Cardiac fibroblast (primary cell): ENCODE measurements around the gene HMCN2.

Source experiments
- DNase-seq, 2 donors: peaks; one replicate each; pipeline versions ENCODE4 v3.0.0 to v3.0.0-alpha.2; 2010; ENCODE audit warnings: low read depth in 2 of 2
- H3K4me3 ChIP-seq, 2 donors: replicated peaks in 1 of 2; 1 replicate in 1 of 2; 2 replicates in 1 of 2; pipeline ENCODE4 v1.5.1; 2011; ENCODE audit warnings: low read depth in 2 of 2, low read length in 2 of 2, mild to moderate bottlenecking in 2 of 2, moderate library complexity in 1 of 2
- TF ChIP-seq, protein P1 (sequence below): IDR thresholded peaks from one replicate; pipeline ENCODE4 v1.5.1; 2011; ENCODE audit warnings: low read depth, mild to moderate bottlenecking, low read length, inconsistent platforms

Gene HMCN2

DNA sequence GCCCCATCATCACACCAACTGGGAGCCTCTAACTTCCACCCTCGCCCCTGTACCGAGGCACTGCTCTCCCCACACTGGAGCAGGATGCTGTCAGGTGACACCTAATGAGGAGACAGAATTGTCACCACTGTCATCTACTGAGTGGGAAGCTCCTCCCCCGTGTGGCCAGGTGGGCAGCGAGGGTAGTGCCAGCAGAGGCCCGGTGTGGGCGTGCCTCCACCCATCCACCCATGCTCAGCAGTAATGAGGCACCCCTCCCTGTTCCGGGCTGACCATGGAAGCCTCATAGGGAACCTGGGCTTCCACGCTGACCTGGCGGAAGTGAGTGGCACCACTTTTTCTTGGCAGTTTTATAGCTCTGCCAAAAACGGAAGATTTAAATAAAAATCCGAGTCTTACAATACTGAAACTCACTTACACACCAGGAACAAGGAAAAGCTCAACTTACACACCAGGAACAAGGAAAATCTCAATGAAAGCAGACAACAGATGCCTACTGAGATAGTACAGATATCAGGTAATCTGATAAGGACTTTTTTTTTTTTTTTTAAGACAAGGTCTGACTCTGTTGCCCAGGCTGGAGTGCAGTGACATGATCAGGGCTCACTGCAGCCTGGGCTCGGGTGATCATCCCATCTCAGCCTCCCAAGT, 148.6 kb downstream of the HMCN2 start:
- no peak overlapping the region for H3K4me3 ChIP-seq
- no peak for DNase-seq
- TF ChIP-seq, protein P1, sequence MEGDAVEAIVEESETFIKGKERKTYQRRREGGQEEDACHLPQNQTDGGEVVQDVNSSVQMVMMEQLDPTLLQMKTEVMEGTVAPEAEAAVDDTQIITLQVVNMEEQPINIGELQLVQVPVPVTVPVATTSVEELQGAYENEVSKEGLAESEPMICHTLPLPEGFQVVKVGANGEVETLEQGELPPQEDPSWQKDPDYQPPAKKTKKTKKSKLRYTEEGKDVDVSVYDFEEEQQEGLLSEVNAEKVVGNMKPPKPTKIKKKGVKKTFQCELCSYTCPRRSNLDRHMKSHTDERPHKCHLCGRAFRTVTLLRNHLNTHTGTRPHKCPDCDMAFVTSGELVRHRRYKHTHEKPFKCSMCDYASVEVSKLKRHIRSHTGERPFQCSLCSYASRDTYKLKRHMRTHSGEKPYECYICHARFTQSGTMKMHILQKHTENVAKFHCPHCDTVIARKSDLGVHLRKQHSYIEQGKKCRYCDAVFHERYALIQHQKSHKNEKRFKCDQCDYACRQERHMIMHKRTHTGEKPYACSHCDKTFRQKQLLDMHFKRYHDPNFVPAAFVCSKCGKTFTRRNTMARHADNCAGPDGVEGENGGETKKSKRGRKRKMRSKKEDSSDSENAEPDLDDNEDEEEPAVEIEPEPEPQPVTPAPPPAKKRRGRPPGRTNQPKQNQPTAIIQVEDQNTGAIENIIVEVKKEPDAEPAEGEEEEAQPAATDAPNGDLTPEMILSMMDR = no peak

DNA sequence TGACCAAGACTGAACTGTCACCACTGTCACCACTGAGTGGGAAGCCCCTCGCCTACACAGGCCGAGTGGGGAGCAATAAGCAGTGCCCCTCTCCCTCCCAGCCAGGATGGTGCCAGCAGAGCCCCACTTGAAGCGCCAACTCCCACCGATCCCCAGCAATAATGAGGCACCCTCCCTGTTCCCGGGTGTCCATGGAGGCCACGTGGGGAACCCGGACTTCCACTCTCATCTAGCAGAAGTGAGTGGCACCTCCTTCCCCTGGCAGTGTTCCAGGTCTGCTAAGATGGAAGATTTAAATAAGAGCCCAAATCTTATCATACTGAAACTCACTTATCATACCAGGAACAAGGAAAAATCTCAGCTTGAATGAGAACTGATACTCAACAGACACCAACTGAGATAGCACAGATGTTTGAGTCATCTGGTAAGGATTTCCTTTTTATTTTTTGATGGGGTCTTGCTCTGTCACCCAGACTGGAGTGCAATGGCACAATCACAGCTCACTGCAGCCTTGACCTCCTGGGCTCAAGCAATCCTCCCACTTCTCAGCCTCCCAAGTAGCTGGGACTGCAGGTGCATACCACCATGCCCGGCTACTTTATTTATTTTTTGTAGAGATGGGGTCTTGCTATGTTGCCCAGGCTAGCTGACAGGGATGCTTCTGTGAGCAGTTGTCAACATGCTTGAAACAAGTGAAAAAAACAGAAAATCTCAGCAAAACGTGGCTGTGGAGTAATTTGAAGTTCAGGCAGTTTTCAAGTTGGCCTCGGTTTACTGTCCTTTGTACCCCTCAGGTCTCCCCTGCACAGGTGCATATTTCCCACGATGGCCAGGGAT, 149.6 kb downstream of the HMCN2 start:
- H3K4me3 ChIP-seq = no peak overlapping the region
- TF ChIP-seq, protein P1 = no peak
- DNase-seq = no peak

DNA sequence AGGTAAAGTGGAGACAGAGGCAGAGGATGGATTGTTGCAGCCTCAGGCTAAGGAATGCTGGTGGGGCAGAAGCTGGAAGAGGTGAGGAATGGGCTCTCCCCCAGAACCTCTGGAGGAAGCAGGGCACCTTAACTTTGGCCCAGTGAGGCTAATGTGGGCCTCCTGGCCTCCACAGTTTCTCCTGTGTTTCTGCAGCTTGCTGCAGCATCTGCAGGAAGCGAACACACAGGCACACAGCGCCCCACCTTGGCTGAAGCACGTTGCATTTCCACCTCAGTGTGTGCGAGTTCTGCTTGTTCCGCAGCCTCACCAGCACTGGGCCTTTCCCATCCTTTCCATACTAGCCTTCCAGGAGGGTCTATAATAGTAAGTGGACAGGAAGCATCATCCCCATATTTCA, 152.0 kb downstream of the HMCN2 start:
- no peak overlapping the region for H3K4me3 ChIP-seq
- no peak for DNase-seq
- TF ChIP-seq, protein P1 = no peak

DNA sequence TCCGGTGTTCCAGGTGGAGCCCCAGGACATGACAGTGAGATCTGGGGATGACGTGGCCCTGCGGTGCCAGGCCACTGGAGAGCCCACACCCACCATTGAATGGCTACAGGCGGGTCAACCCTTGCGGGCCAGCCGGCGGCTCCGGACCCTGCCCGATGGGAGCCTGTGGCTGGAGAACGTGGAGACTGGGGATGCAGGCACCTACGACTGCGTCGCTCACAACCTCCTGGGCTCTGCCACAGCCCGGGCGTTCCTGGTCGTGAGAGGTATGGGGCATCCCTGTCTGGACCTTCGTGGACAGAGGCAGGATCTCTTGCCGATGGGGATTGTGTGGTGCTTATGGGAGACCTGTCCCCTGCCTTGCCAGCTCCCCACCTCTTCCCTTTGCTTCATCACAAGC, 153.2 kb downstream of the HMCN2 start:
- H3K4me3 ChIP-seq = no peak overlapping the region
- no peak for DNase-seq
- TF ChIP-seq, protein P1 = no peak

GRCh38 chr9:130419521-130420035, 154.0 kb downstream of the HMCN2 start:
- TF ChIP-seq, protein P1 = no peak
- no peak overlapping the region for H3K4me3 ChIP-seq
- DNase-seq = no peak

DNA sequence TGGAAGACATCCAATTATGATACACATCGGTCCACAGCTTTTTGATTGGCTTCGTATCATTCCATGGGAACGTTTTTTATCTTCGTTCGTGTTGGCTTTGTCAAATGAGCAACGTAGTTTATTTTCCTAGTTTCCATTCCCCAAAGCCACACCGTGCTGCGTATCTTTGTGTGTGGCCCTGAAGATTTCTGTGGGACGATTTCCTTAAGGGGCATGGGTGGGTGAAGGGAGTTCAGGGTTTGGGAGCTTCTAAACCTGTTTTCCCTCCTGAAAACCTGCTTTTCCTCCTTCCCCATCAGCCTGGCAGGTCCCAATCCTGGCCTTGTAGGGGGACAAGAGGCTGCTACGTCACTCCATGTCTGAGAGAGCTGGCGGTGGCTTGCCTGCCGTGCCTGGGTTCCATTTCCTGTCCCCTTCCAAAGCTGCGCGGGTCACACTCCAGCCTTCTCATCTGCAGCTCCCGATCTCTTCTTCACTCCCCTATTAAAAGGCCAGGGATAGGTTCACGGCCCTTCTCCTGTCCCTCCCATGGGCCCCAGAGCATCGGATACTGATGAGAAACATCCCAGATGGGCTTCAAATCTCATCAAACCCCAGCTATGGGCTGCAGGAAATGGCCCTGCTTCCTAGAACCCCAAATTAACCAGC, 155.7 kb downstream of the HMCN2 start:
- no peak for DNase-seq
- no peak overlapping the region for H3K4me3 ChIP-seq
- TF ChIP-seq, protein P1 = no peak
